HG03439 (cell line): ENCODE data around the gene GREM2.

Experiments
- ATAC-seq: cut with Tn5 transposase; IDR thresholded peaks from one replicate; pipeline ENCODE4 v1.9.1; 2021; ENCODE audit warnings: mild to moderate bottlenecking, moderate library complexity; ENCODE audit not compliant: unreplicated experiment

GREM2 gene

DNA sequence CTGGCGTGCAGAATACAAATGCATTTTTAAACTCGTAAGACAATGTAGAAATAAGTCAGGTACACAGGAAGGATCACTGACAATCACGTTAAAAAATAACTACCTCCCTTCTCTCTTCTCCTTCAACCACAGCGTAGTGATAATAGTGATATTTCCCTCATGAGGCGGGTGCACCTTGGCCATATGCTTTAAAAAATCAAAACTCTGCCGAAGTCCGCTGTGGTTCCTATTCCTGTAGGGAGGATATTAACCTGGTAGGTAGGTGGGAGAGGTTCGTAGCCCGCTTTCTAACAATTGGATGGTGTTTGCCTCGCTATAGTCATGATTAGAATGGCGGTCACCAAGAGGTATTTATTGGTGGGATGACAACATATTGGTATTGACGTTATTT is 732 bp downstream of the GREM2 start:
- ATAC-seq, result no peak

DNA sequence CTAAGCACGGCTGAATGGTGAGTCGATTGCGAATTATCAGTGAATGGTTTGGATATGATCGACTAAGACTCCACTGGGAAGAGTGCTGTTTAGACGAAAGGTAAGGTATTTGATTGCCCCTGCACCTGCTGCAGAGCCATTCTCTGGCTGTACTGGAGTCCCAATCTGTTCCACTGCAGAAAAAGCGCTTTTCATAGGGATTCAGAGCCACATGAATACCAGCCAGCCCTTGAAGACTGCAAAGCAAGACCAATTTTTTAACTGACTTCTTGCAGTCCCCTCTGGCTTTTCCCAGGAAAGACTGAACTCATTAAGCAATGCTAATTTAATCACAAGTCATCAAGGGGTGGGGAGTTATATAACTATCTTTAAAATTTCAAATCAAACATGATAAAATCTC is 1.3 kb downstream of the GREM2 start:
- no peak for ATAC-seq

DNA sequence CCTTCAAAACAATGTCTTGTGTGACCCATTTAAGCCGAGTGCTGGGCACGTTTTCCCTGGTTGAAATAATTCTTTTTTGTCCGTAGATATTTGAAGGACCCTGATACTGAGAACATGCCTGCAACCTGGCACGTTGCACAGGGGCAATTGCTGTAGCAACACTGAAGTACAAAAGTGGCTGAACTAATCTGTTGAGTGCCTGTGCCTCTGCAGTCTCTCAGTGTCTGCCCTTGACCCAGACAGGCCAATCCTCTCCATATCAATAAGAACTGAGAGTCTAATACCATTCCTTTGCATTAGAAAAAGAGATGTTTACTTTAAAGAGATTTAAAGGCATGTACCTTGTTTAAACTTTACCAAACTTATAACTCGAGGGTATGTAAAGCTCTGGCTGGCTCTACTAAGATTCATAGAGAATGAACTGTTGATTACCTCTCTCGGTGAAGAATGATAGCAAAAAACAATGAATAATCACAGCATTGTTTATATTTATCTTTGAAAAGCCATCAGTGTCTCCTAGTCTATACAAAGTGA is 2.4 kb downstream of the GREM2 start:
- ATAC-seq, result no peak

DNA sequence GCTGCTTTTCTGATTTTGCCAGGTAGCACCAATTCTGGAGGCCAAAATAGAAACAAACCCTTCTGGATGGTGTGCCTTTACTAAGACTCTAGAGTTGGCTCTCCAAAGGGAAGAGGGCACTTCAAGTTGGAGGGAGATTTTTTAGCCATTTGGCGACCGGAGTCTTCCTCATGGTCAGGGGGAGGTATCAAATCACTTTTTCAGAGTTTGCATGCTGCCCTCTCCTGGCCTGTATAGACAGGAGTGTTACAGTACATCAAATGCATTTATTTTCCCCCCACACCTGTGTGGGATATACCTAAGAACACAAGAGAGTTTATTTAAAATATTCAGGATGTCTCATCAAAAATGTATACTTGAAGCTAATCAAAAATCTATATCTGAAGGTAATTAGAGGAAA is 3.2 kb downstream of the GREM2 start:
- no peak for ATAC-seq

DNA sequence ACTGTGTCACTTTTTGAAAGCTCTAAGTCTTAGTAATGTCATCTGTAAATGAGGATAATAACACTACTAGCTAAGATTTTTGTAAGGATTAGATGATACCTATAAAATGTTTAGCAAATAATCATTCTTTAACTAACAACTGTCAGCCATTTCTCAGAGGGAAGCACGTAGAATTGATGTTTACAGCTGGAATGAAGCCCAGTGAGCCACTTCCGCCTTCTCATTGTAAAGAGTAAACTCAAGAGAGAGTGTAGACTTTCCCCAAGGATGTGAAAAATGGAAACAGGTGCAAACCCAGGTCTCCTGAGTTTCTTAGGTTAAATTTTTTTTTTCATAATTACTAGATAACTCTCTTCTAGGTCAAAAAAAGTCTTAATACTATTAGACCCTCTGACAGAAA is 4.9 kb downstream of the GREM2 start:
- no peak for ATAC-seq

DNA sequence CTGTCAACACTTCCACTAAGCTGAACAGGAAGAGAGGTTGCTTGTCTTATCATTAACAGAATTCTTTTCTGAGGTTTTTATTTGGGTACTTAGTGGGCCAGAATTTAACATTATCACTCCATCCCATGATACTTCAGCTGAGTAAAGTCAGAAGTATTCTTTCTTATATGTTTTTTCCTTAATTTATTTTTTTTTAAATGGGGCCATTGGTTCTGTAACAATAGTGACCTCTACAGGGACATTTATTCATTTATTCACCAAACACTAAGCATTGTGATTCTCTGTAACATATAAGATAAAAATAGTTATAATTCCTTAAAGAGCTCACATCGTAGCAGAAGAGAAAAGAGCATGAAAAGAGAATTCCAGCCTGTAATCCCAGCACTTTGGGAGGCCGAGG is 9.8 kb downstream of the GREM2 start:
- no peak for ATAC-seq

DNA sequence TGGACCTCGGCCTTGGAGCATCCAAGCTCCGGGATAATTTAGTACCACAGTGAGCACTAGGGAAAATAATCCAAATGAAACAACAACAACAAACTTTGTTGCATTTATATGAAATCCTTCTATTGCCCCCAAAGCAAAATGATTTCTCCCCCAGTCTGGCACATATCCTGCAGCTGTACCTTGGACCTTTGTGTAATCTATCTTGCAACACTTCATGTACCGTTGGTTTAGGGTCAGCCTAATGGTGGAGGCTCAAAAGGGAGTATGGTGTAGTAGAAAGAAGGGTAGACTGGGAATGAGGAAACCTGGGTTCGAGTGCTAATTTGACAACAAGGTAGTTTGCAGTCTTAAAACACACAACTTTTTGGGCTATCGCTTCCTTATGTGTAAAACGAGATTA is 12.1 kb downstream of the GREM2 start:
- no peak for ATAC-seq

DNA sequence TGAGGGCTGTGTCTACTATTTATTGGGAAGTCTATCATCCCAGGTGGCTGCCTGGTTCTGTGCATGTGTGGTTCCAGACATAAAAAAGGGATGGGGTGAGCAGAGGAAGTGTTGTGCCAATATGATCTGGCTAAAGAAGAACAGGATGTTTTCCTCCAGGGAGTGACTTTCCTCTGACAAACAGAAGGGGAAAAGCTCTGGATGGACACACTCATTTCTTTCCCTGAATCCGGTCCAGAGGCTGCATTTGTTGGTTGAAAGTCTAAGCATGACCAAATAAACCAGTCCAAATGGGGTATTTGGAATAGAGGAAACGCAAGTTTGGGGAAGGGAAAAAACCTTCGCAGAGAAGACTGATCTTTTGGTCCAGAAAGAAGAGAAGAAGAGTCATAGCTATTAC is 12.7 kb downstream of the GREM2 start:
- ATAC-seq, result no peak

DNA sequence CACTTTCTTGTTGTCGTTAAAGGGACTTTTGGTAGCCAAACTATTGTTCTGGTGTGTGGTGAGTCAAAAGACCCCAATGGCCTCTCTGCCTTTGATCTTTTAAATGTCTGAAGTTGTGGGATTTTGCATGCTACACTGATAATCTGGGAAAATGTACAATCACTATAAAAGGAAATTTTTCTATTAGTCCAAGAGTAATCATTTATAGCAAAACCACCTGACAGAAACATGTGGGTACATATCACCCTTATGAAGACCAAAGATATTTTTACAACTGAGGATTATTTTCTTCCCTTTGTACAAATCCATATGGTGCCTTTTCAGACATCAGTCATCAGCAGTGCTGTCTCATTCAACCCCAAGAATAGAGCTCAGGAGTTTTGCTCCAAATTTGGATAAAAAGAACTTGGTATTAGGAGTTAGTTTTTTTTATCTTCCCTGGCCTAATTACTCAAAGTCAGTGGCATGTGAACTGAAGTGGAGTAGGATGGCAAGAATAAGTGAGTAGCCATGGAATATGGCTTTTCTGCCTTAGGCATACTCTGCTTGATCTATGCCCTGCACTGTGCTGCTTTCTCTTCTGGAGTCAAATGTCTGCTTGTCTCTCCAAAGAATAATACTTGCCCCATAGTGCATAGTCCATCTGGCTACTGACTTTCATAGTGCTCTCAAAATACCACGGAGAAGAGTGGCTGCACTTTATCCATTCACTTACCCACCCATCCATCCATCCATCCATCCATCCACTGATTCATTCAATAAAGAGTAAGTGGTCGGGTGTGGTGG is 13.5 kb downstream of the GREM2 start:
- ATAC-seq, result no peak

DNA sequence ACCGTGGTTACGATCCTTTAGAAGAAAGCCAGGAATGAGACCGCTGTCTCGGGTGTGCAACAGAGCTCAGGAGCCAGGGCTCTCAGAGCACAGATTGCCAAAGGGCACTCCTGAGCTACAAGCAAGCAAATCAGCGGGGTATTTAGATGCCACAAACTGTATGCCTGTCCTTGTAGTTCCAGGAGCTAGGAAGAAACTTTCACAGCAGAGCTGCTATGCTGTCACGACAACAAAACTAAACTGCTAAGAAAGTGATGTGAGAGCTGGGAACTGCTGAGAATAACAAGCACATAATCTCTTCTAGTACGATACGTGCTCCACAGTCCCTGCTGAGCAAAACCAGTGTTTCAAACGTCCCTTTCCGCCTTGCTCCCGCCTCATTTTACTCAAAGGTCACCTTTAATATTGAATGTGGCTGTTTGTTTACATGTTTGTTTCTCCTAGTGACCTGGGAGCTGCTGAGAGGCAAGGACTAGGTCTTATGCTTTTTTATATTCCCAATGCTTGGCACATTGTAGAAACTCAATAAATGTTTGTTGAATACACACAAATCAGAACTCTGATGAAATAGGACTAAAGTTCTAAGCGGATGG is 14.7 kb downstream of the GREM2 start:
- ATAC-seq, result no peak

DNA sequence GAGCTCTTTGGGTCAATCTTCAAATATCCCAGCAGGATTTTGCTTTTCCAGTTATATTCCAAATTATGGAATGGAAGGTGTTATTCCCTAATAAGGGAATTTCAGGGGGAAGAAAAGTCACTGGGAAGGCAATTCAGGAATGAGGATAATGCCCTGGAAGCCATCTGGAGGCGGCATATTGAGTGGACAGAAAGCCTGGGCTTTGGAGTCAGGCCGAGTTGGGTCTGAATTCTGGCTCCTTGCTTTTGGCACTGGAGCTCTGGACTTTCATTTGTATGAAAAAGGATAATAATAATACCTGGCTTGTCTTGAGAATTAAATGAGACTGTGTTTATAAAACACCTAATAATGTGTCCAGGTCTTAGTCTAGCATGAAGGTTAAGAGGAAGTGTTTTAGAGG is 16.5 kb downstream of the GREM2 start:
- no peak for ATAC-seq

DNA sequence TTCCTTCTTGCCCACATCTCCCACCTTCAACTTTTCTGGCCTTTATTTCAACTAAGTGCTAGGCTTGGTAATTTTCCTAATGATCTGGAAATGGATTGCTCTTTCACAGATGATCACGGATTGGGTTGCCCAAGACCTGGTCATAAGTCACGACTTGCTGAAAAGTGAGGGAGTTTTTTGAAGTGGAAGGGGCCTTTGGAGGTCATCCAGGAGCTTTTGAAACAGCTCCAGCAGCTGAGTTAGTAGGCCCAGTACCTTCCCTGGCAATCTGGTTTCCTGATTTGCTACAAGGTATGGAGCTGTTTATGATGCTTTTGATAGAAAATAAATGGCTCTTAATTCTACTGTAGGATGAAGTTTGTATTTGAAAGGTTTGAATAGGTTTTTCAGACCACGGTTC is 20.4 kb downstream of the GREM2 start:
- ATAC-seq, result no peak

DNA sequence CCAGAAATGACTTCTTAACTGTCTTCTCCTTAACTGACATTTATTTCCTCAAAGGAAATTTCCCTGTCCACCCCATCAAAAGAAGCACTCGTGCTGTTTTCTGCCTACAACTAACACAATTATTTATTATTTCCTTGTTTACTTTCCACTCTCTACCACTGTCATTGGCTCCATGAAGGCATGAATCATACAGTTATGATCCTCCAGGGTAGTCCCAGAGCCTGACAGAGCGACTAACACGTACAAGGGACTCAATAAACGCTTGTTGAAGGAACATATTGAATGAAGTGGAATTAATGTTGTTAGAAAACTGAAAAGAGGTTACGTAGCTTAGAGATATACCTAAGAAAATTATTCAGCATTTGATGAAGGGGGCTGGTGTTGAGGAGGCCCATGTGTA is 20.9 kb downstream of the GREM2 start:
- no peak for ATAC-seq

DNA sequence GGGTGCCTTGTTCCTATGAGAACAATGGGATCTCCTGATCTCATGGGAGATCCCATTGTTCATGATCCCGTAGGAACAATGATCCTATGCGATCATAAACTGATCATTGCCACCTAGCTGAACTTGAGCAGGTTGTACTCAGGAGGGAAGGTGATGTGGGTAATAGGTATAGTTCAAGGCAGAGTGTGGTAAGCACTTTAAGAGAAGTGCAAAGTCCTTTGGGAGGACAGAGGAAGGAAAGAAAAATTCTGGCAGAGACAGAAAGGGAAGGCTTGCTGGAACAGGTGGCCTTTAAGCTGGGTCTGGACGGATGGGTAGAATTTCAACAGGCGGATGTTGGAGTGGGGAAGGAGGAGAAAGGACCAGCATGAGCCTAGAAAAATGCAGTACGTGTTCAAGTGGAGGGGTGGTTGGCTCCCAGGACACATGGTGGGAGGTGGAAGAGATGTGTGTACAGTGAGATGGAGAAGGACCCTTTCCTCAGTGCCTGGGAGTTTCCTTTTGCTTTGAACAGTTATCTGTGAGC is 22.3 kb downstream of the GREM2 start:
- ATAC-seq, result no peak

DNA sequence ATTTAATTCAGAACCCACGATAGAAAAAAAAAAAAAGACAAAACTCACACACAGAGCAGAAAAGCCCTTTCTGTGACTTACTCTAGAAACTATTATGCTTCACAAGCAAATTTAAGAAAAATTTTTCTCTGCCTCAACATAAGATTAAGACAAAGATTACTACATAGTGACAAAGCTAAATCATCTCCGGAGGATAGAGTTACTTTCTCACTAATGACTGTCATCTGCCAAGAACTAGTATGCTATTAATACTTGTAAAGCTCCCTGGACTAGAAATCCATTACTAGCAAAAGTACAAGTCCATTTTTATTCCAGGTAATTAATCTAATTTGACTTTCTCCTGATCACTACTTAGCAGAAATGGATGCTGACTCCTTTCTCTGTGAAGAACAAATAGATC is 25.9 kb downstream of the GREM2 start:
- no peak for ATAC-seq

DNA sequence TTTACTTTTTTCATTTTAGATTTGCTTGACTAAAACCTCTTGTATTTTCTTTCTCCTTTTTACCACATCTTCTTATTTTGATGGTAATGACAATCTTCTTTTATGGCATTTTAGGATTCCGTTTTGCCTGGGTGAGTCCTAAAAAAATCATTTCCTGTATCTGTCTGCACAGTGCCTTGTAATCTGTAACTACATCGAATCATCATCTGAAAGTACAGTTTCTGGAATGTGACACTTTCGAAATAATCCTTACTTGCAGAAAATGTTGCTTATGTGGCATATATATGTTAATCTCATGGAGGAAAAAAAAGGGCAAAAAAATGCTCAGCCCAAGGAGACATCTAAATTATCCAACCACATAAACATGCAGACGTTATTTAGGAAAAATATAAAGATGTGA is 29.0 kb downstream of the GREM2 start:
- no peak for ATAC-seq

DNA sequence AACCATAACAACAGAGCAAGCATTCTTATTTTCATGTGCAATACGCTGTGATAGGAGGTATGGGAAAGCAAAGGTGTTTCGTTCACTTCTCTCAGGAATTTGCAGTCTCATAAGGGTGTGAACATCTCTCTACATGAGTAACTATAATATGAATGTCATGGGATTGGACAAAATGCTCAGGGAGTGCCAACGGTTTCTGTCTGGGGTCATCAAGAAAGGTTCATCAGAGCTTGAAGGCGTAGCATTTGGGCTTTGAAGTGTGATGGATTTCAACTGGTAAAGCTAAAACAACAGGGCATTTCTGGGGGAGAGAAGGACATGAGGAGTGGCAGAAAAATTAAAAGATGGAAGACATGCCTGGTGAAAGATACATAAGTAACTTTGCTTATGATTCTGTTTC is 32.4 kb downstream of the GREM2 start:
- ATAC-seq, result no peak

DNA sequence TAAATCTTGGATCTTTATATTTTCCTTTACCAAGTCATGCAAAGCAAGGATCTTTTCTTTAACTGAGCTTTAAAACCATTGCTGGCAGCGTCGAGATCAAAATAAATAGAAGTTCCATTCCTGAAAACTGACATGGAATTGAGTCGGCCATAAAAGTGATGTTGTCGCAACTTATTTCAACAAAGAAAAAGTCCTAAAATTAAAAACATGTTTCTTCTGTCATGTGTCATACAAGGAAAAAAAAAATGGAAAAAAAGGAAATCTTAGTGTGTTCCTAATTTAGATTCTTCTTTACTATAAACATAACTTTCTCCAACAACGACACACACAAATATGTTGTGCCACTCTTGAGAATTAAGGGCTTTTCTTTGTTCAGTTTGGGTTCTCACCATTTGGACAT is 34.9 kb downstream of the GREM2 start:
- ATAC-seq, result no peak

DNA sequence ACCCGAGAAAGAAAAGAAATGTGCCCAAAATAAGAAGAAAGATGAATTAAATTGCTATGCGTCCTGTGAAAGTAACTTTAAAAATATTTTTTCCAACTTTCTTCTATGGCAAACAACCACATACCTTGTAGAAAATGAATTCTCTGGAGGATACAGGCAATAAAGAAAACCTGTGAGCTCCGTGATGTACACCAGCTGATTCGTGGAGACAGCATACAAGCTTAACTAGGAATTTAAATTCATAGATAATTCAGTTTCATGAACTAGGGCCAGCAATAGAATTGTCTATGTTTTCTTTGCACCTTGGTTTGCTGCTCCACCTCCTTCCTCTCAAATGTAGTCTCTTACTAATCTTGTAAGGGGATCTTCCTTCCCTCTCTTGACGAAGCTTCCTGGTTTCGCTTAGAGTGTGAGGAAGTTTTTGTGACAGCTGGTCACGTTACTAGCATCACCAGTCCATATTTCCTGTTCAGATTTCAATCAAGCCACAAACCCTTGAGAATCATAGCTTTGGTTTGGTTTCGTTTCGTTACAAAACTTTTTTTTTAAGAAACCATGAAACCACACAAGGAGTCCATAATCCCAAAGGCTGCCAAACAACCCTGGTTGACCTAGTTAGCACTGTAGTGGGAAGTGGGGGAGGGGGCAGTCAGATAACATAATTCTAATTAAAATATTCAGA is 35.8 kb downstream of the GREM2 start:
- ATAC-seq, result no peak

DNA sequence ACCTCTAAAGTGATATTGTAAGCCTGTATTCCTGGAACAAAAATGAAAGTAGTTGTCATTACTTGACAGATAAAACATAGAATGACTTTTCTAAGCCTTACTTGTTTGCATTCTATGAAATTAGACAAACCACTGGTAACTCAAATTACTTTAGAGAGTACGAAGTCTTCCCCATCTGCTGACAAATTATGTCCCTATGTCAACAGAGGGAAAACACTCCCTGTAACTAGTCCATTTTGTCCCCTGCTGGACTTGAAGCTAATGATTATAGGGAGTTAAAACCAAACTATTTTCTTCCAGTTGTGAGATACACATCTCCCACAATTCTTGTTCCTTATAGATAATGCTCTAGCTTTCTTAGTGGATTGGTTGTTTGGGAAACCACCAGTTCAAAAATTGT is 39.6 kb downstream of the GREM2 start:
- ATAC-seq, result no peak

DNA sequence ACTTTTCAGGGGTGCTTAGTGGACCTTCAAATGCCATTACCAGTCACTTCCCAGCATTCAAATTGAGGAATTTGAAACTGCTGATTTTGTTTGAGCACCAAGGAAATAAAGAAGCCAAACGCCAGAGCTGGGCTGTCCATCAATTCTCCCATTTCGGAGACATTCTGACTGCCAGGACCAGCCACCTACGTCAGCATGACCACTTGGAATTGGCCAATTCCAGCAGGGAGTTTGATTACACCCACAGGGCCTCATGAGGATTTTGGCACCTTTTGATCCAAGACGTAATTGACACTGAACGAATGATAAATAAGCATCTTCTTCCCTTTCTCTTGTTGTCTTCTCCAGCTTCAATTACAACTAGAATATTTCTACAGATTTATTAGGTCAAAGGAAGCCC is 40.2 kb downstream of the GREM2 start:
- ATAC-seq, result no peak

DNA sequence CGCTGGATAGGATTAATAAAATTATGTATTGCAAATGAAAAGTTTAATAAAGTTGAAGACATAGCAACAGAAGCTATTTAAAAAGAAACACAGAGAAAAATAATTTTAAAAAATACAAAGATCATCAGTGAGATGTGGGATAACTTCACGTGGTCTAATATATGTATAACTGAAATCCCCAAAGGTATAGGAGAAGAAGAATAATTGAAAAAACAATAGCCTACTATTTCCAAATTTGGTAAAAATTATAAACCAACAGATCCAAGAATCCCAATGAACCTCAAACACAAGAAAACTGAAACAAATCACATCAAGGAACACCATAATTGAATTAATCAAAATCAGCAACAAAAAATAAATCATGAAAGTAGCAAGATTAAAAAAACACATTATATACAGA is 44.9 kb downstream of the GREM2 start:
- no peak for ATAC-seq
